CD4-positive, alpha-beta T cell (primary cell): Measurements from ENCODE around the gene OPN3. TPM values are rescaled to one million over a fixed set of nuclear protein-coding genes. Genes with fewer than 3 reads are reported as not detected.

ENCODE experiments used
- ATAC-seq: fragments of 200-7000 bp; cut with Tn5 transposase; one replicate; pipeline ENCODE4 v1.10.0; 2022; ENCODE audit warnings: mild to moderate bottlenecking; ENCODE audit not compliant: poor library complexity
- CTCF ChIA-PET: fragments of 350-600 bp; sonication (Branson Sonifier 250); formaldehyde crosslinking; loops from one replicate; lab custom pipeline; 2021; ENCODE audit warnings: antibody characterized with exemption, inconsistent platforms; lab: Charles Lee
- POLR2A ChIA-PET: fragments of 350-600 bp; sonication (Branson Sonifier 250); formaldehyde crosslinking; loops from one replicate; lab custom pipeline; 2021; ENCODE audit warnings: antibody characterized with exemption, inconsistent platforms; lab: Charles Lee
- DNase-seq, 14 experiments: peaks; one replicate each; pipeline ENCODE4 v3.0.0-alpha.2; 2013 to 2020; ENCODE audit warnings: mixed read lengths in 2 of 14
- H3K27ac ChIP-seq, 2 donors: one replicate each; pipeline versions ENCODE4 v1.5.1 to v1.7.0; 2013; ENCODE audit warnings: low read length in 2 of 2, low read depth in 1 of 2, mild to moderate bottlenecking in 1 of 2
- H3K27me3 ChIP-seq, 2 experiments: 1 replicate in 1 of 2; 2 replicates in 1 of 2; pipeline versions ENCODE4 v1.6.1 to v1.7.0; 2013; ENCODE audit warnings: low read length in 2 of 2, control low read depth in 1 of 2, mild to moderate bottlenecking in 1 of 2, moderate library complexity in 1 of 2; ENCODE audit not compliant: insufficient read depth in 2 of 2, control insufficient read depth in 1 of 2
- H3K36me3 ChIP-seq: one replicate; pipeline ENCODE4 v1.6.1; 2013; ENCODE audit warnings: low read length, control low read depth; ENCODE audit not compliant: insufficient read depth
- H3K4me1 ChIP-seq: one replicate; pipeline ENCODE4 v1.6.1; 2013; ENCODE audit warnings: low read length, control low read depth; ENCODE audit not compliant: insufficient read depth
- H3K4me3 ChIP-seq: one replicate; pipeline ENCODE4 v1.5.1; 2013; ENCODE audit warnings: mild to moderate bottlenecking, low read length, moderate library complexity
- H3K9me3 ChIP-seq, 2 experiments: 1 replicate in 1 of 2; 2 replicates in 1 of 2; pipeline versions ENCODE4 v1.6.1 to v1.7.0; 2013; ENCODE audit warnings: low read length in 2 of 2, mild to moderate bottlenecking in 2 of 2, control low read depth in 1 of 2, moderate library complexity in 1 of 2; ENCODE audit not compliant: control insufficient read depth in 1 of 2, insufficient read depth in 1 of 2
- H3K27ac Mint-ChIP-seq: one replicate; pipeline ENCODE4 v1.8.0; 2020; ENCODE audit warnings: mixed read lengths
- H3K27me3 Mint-ChIP-seq: one replicate; pipeline ENCODE4 v1.8.0; 2021; ENCODE audit warnings: mixed read lengths
- H3K36me3 Mint-ChIP-seq: one replicate; pipeline ENCODE4 v1.8.0; 2021; ENCODE audit warnings: low read depth, mixed read lengths
- H3K4me1 Mint-ChIP-seq: one replicate; pipeline ENCODE4 v1.8.0; 2021; ENCODE audit warnings: low read depth, mixed read lengths
- H3K4me3 Mint-ChIP-seq: one replicate; pipeline ENCODE4 v1.8.0; 2020; ENCODE audit warnings: mild to moderate bottlenecking, mixed read lengths
- H3K9me3 Mint-ChIP-seq: one replicate; pipeline ENCODE4 v1.8.0; 2020; ENCODE audit warnings: mixed read lengths
- CTCF ChIP-seq: fragments of 200-600 bp; IDR thresholded peaks from one replicate; pipeline ENCODE4 v1.8.0; 2022; ENCODE audit warnings: antibody characterized with exemption, mild to moderate bottlenecking
- intact Hi-C, 2 experiments: fragments of 100-400 bp; cut with DNase I in 1 of 2; cut with micrococcal nuclease in 1 of 2; formaldehyde crosslinking; loops; one replicate each; pipeline versions ENCODE4 v1.15.1 to v1.9.0; 2023 to 2025; cut with DNase I, micrococcal nuclease
- total RNA-seq, 174 experiments: library from RNA in 2 of 174; stranded (reverse) in 2 of 174; gene quantifications; one replicate each; pipeline ENCODE4 v1.2.3 and lab custom pipeline; 2021 to 2026

The OPN3 gene
- total RNA-seq, 2 experiments from 2014 or later, result 1.9 to 2.3 TPM

- H3K4me3 Mint-ChIP-seq, result no peak overlapping the region
- ChIA-PET POLR2A (no interaction called here), CTCF (no interaction called here)
- H3K27ac Mint-ChIP-seq, result no peak overlapping the region
- ATAC-seq (no peak), DNase-seq (no peak)
- H3K27me3 Mint-ChIP-seq, result no peaks in the 10 kb centered on the region
- Histone ChIP-seq H3K27me3 (no peaks in the 10 kb centered on the region), H3K9me3 (no peaks in the 10 kb centered on the region), H3K4me1 (no peaks in the 10 kb centered on the region), H3K27ac (no peak overlapping the region), H3K36me3 (no peaks in the 10 kb centered on the region), H3K4me3 (no peak overlapping the region)
- intact Hi-C loops, result no loop called here
- H3K4me1 Mint-ChIP-seq, result no peaks in the 10 kb centered on the region
- peaks cover 10% of the 10 kb centered on the region for H3K36me3 Mint-ChIP-seq
- no peak for TF ChIP-seq CTCF
- no peaks in the 10 kb centered on the region for H3K9me3 Mint-ChIP-seq
Measured at GRCh38 chr1:241589521-241589920, 50.6 kb downstream of the OPN3 start.

- Histone ChIP-seq H3K27ac (no peak overlapping the region), H3K36me3 (no peaks in the 10 kb centered on the region), H3K27me3 (no peaks in the 10 kb centered on the region), H3K4me1 (no peaks in the 10 kb centered on the region), H3K9me3 (no peaks in the 10 kb centered on the region), H3K4me3 (no peak overlapping the region)
- no peak for ATAC-seq
- CTCF ChIA-PET, result no interaction called here
- Mint-ChIP-seq H3K36me3 (no peaks in the 10 kb centered on the region), H3K4me3 (no peak overlapping the region), H3K4me1 (no peaks in the 10 kb centered on the region), H3K27me3 (no peaks in the 10 kb centered on the region), H3K27ac (no peak overlapping the region), H3K9me3 (no peaks in the 10 kb centered on the region)
- DNase-seq, result no peak
- intact Hi-C loops, result no loop called here
- no peak for TF ChIP-seq CTCF
- POLR2A ChIA-PET, result no interaction called here
Measured at GRCh38 chr1:241586905-241587512, 53.2 kb downstream of the OPN3 start.

GRCh38 chr1:241582921-241583321, 57.2 kb downstream of the OPN3 start:
- TF ChIP-seq CTCF, result no peak
- intact Hi-C loops, result no loop called here
- H3K9me3 ChIP-seq, result no peaks in the 10 kb centered on the region
- no peaks in the 10 kb centered on the region for H3K36me3 ChIP-seq
- H3K27me3 ChIP-seq, result no peaks in the 10 kb centered on the region
- Mint-ChIP-seq H3K4me1 (no peaks in the 10 kb centered on the region), H3K9me3 (no peaks in the 10 kb centered on the region), H3K36me3 (no peaks in the 10 kb centered on the region), H3K4me3 (no peak overlapping the region), H3K27ac (no peak overlapping the region), H3K27me3 (peaks cover 14% of the 10 kb centered on the region)
- no peak overlapping the region for H3K4me3 ChIP-seq
- ChIA-PET POLR2A (no interaction called here), CTCF (no interaction called here)
- no peak for ATAC-seq
- DNase-seq, result no peak
- H3K4me1 ChIP-seq, result no peaks in the 10 kb centered on the region
- no peak overlapping the region for H3K27ac ChIP-seq
